Activated T-cell treated with anti-CD3 and anti-CD28 coated beads, Interleukin-2, amount 50 U/mL, for 72 hours (primary cell): Measurements from ENCODE around the gene TMEM203. TPM values are rescaled to one million over a fixed set of nuclear protein-coding genes. Genes with fewer than 3 reads are reported as not detected.
A peak's percentile ranks its signal among the peaks of the same experiment; 100 is the strongest.

Source experiments
- ATAC-seq, 2 donors: fragments of 150-1000 bp; cut with Tn5 transposase; replicated peaks in 1 of 2; 2 replicates each; pipeline ENCODE4 v1.10.0; 2021; ENCODE audit warnings: moderate library complexity in 2 of 2, mild to moderate bottlenecking in 1 of 2
- DNase-seq, 2 donors: peaks; one replicate each; pipeline ENCODE4 v3.0.0; 2021 to 2022; ENCODE audit warnings: mixed read lengths in 1 of 2
- H3K27ac Mint-ChIP-seq: one replicate; pipeline ENCODE4 v1.8.0; 2022; ENCODE audit warnings: mild to moderate bottlenecking, moderate library complexity, mixed read lengths
- H3K27me3 Mint-ChIP-seq: one replicate; pipeline ENCODE4 v1.8.0; 2022; ENCODE audit warnings: low read depth, mixed read lengths
- H3K36me3 Mint-ChIP-seq, 2 donors: one replicate each; pipeline ENCODE4 v1.8.0; 2022; ENCODE audit warnings: mixed read lengths in 2 of 2, mild to moderate bottlenecking in 1 of 2; ENCODE audit not compliant: insufficient read depth in 2 of 2
- H3K4me1 Mint-ChIP-seq: one replicate; pipeline ENCODE4 v1.8.0; 2022; ENCODE audit warnings: low read depth, mixed read lengths
- H3K4me3 Mint-ChIP-seq, 2 donors: one replicate each; pipeline ENCODE4 v1.8.0; 2022; ENCODE audit warnings: mild to moderate bottlenecking in 2 of 2, mixed read lengths in 2 of 2, moderate library complexity in 2 of 2
- H3K9me3 Mint-ChIP-seq, 2 donors: one replicate each; pipeline ENCODE4 v1.8.0; 2022; ENCODE audit warnings: mixed read lengths in 2 of 2
- total RNA-seq, 2 donors: library from RNA; stranded (reverse); gene quantifications; one replicate each; pipeline ENCODE4 v1.2.3, GENCODE V29; 2022

Gene TMEM203
- total RNA-seq, 2 donors from 2014 or later: 27.4 to 33.3 TPM

DNA sequence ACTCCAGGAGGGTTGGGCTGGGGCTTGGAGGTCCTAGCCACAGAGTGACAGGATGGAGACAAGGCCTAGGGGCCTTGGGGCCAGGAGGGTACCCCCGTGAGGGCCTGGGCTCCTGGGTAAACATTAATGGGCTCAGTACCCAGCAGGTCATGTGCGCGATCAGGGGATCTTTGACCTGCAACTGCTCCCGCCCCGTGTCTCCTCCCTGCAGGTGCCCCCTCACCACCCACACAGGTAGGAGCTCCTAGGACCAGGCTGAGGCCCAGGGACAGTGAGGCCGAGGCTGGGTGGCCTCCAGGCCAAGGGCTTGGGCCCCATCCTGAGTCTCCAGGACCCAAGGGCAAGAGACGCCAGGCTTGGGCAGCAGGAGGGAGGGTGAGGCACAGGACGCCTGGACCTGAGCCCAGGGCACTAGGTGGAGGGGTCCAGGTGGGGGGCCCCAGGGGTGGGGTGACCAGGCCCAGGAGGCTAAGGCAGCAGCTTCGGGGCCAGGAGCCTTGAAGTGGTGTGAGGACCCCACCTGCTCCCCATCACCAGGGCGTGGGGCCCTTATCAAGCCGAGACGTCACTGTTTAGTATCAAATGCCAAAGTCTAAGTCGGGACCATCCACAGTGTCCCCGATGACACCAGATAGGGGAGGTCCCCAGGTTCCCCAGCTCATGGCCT lies 25.4 kb upstream of the TMEM203 start, which contains the start of gene SLC34A3:
Gene SLC34A3 (plus strand): TSS at position 197 of the 667 bp plus-strand sequence. CDS start 802 bp downstream, outside the sequence.
- no peak within 1 kb of the TSS for H3K27ac Mint-ChIP-seq
- no peak for ATAC-seq
- no peak within 1 kb of the TSS for H3K4me3 Mint-ChIP-seq
- H3K27me3 Mint-ChIP-seq: peaks cover 6% of the 10 kb centered on the region
- H3K9me3 Mint-ChIP-seq: no peaks in the 10 kb centered on the region
- H3K36me3 Mint-ChIP-seq: no peaks in the 10 kb centered on the region
- peaks cover 6% of the 10 kb centered on the region for H3K4me1 Mint-ChIP-seq
- DNase-seq: no peak

DNA sequence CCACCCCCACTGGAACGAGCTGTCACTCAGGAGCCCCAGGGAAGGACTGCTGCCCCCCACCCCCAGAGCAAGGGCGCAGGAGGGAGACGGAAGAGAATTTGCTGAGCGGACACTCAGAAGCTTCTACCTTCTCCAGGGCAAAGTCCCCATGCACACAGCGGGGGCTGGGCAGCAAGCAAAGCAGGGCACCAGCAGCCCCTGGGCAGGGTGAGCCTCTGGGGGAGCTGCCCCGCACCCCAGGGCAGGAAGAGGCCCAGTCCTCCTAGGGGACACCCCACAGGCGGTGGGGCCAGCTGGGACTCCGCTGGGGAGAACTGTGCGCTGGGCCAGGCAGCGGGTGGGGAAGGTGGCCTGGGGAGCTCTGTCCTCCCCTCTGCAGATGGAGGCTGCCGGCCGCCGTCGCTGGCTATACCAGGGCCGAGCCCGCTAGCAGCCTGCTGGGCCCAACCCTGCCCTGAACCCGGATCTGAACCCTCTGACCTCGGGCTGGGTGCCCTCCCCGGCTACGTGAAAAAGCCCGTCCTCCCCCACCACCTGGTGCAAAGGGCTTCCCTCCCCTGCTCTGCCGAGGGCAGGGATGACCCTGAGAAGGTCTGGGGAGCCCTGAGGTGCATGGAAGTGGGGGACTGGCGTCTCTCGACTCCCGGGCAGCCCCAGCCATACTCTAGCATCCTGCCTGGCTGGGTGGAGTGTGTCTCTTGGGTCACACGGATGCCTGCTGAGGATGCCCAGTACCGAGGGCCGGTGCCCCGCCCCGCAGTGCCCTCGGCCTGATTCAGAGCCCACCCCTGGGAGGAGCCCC lies 24.7 kb upstream of the TMEM203 start:
- Mint-ChIP-seq H3K27ac (no peak overlapping the region), H3K9me3 (no peaks in the 10 kb centered on the region), H3K27me3 (peaks cover 6% of the 10 kb centered on the region), H3K36me3 (no peaks in the 10 kb centered on the region), H3K4me1 (peaks cover 6% of the 10 kb centered on the region), H3K4me3 (no peak overlapping the region)
- DNase-seq (no peak), ATAC-seq (no peak)

DNA sequence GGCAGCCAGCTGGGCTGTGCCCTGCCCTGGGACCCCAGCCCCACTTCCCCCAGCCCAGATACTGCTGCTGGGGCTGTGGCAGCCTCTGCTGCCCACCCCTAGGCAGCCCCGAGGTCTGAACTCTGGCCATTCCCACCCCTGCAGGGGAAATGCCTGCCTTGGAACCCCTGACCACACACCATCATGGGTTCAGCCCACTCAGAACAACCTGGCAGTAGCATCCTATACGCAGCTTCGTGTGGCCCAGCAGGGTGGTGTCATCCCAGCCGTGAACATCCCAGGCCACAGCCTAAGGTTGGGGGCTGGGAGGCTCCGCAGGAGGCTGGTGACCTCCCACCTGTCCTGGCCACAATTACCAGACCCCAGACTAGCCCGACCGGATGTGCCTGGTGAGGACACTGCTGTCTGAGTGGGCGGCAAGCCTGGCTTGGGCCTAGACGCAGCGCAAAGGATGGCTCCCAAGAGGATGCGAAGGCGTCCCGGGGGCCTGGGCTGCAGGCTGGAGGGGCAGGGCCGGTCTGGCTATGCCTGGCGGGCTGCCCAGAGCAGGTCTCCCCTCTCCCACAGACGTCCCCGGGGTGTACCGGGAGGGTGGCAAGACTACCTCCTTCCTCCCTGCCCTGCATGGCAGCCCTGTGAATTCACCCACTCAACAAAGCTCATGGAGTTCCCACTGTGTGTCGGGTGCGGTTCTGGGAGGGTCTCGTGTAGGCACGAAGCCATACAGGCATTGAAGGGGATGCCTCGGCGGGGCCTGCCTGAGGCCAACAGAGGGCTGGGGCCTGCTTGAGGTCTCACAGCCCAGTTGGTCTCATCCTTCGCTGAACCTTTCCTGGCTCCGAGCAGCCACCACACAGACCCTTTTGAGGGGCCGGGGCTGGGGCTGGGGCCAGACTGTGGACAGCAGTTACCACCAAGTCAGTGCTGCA lies 23.8 kb upstream of the TMEM203 start:
- H3K9me3 Mint-ChIP-seq: no peaks in the 10 kb centered on the region
- H3K27ac Mint-ChIP-seq: no peak overlapping the region
- H3K4me3 Mint-ChIP-seq: no peak overlapping the region
- ATAC-seq (no peak), DNase-seq (no peak)
- H3K27me3 Mint-ChIP-seq: peaks cover 6% of the 10 kb centered on the region
- no peaks in the 10 kb centered on the region for H3K36me3 Mint-ChIP-seq
- peaks cover 6% of the 10 kb centered on the region for H3K4me1 Mint-ChIP-seq

DNA sequence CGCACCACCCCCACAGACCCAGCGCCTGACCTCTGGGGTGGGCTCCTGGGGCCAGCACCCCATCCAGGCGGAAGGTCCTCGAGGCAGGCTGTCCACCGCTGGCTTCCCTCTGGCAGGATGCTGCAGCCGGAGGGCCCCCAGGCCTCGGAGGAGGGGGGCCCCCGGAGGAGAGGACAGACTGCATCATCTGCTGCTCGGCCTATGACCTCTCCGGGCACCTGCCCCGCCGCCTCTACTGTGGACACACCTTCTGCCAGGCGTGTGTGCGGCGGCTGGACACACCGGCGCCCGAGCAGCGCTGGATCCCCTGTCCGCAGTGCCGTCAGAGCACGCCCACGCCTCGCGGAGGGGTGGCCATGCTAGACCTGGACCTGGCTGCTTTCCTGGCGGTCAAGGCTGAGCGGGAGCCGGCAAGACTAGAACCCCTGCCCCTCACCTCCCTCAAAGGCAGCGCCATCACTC lies 23.1 kb upstream of the TMEM203 start:
- Mint-ChIP-seq H3K9me3 (no peaks in the 10 kb centered on the region), H3K27me3 (peaks cover 6% of the 10 kb centered on the region), H3K4me3 (no peak overlapping the region), H3K36me3 (no peaks in the 10 kb centered on the region), H3K4me1 (peaks cover 6% of the 10 kb centered on the region), H3K27ac (no peak overlapping the region)
- ATAC-seq: no peak
- no peak for DNase-seq

DNA sequence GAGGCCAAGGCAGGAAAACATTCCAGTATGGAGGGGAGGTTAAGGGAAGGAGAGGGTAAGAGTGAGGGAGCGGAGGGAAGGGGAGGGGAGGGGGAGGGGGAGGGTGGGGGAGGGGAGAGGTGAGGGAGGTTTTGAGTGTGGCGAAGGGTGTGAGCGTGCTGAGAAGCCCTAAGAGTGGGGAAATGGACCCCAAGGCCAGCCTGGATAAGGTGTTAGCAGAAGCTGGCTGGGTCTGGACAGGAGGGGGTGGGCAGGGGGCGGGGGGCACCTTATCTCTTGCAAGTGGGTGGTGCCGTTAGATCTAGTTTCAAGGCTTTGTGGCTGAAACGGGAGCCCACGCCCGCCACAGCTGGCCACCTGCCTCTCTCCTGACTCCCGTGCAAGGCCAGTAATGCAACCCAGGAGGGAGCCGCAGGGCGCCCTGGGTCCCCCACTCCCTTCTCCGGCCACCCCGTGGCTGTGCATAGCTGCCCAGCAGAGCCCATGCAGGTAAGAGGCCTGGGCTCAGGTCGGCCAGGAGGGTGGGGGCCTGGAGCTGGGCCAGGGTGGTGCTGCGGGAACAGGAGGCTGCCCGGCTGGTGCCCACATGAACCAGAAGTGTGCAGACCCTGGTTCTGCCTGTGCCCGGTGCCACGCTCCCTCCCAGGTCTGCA lies 22.5 kb upstream of the TMEM203 start:
- H3K9me3 Mint-ChIP-seq: no peaks in the 10 kb centered on the region
- no peaks in the 10 kb centered on the region for H3K36me3 Mint-ChIP-seq
- ATAC-seq (no peak), DNase-seq (no peak)
- H3K27ac Mint-ChIP-seq: no peak overlapping the region
- H3K4me1 Mint-ChIP-seq: peaks cover 8% of the 10 kb centered on the region
- no peak overlapping the region for H3K4me3 Mint-ChIP-seq
- H3K27me3 Mint-ChIP-seq: peaks cover 6% of the 10 kb centered on the region

DNA sequence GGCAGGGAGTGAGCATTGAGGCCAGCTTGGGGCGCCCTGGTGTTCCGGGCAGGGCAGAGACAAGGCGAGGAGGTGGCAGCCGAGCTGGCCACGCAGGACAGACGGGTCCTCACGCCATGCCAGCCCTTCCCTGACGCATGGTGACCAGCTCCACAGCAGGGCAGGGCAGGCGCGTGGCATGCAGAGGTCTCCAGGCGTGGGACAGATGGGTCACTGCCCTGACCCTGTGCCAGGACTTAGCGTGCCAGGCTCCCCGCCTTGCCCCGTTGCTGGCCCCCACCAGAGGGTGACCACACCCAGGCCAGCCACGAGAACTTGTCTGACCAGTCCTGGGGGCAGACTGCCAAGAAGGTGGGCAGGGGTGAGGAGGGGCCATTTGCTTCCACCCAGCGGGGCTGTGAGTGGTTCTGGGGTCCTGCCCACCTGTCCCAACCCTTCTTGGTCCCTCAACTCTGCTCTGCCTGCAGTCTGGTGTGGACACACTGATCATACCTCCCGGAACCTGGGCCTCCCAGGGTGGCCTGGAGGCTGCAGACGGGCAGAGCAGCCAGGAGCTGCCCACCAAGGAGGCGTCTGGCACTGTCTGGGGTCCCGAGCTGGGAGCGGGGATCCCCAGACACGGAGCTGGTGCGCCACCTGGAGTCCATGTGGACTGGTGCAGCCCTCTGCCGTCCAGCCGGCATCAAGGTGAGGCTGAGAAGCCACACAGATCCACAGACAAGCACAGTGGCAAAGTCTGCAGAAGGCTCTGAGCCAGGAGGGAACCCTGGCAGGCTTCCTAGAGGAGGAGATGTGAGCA lies 21.8 kb upstream of the TMEM203 start, which contains the start of gene RNF224:
Gene RNF224 (plus strand): TSS at position 449 of the 799 bp plus-strand sequence. CDS start 834 bp downstream, outside the sequence.
- no peak within 1 kb of the TSS for H3K27ac Mint-ChIP-seq

DNA sequence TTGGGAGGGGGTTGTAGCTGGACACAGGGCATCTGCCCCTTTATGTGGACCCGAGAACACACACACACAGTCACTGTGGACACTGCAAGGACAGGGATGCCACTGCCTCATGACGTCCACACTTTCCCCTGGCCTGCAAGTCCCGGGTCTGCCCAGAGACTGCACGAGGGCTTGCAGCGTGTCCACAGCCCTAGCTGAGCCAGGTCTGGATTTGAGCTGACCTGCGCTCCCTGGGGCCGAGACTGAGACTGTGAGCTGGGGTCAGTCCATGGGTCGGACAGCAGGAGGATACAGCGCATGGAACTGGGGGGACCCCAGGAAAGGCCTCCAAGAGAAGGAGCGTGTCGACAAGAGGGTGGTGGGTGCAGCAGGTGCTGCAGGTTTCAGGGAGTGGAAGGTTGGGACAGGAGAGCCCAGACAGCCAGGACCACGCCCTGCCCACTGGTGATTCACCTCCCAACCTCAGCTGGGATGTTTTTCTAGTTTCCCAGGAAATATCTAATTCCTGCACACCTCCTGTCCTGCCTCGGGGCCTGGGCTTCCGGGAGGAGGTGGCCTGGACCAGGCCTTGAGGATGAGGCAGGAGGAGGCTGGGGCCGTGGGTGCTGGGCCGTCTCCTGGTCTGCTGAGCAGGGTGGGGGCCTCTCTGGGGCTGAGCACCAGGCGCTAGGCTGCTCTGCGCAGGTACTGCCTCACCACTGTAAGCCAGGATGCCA lies 21.0 kb upstream of the TMEM203 start:
- Mint-ChIP-seq H3K27ac (no peak overlapping the region), H3K27me3 (peaks cover 6% of the 10 kb centered on the region)
- no peak for ATAC-seq

More for the DNA sequence above, 21.8 kb upstream of the TMEM203 start, which contains the start of gene RNF224:
- Mint-ChIP-seq H3K36me3 (no peaks in the 10 kb centered on the region), H3K9me3 (no peaks in the 10 kb centered on the region), H3K4me1 (peaks cover 10% of the 10 kb centered on the region), H3K4me3 (no peak within 1 kb of the TSS), H3K27me3 (peaks cover 6% of the 10 kb centered on the region)
- peak; percentile 48 to 53 for ATAC-seq
- peak; percentile 88 to 89 for DNase-seq

DNA sequence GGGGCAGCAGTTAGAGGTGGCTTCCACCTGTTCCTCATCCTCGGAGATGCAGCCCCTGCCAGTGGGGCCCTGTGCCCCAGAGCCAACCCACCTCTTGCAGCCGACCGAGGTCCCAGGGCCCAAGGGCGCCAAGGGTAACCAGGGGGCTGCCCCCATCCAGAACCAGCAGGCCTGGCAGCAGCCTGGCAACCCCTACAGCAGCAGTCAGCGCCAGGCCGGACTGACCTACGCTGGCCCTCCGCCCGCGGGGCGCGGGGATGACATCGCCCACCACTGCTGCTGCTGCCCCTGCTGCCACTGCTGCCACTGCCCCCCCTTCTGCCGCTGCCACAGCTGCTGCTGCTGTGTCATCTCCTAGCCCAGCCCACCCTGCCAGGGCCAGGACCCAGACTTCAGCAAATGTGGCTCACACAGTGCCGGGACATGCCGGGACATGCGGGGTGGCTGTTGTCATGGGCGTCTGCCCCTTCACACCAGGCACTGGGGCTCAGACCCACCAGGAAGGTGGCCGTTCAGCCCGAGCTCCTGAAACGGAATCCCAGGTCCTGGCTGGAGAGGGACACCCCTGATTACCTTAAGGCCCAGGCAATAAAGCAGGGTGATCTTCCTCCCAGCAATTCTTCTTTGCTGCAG lies 20.4 kb upstream of the TMEM203 start:
- DNase-seq (no peak), ATAC-seq (no peak)
- Mint-ChIP-seq H3K27me3 (peaks cover 6% of the 10 kb centered on the region), H3K9me3 (no peaks in the 10 kb centered on the region), H3K4me3 (no peak overlapping the region), H3K4me1 (peaks cover 10% of the 10 kb centered on the region), H3K36me3 (no peaks in the 10 kb centered on the region), H3K27ac (no peak overlapping the region)

More for the DNA sequence above, 21.0 kb upstream of the TMEM203 start:
- H3K9me3 Mint-ChIP-seq: no peaks in the 10 kb centered on the region
- H3K4me1 Mint-ChIP-seq: peaks cover 10% of the 10 kb centered on the region
- DNase-seq: no peak
- H3K36me3 Mint-ChIP-seq: no peaks in the 10 kb centered on the region
- H3K4me3 Mint-ChIP-seq: no peak overlapping the region

DNA sequence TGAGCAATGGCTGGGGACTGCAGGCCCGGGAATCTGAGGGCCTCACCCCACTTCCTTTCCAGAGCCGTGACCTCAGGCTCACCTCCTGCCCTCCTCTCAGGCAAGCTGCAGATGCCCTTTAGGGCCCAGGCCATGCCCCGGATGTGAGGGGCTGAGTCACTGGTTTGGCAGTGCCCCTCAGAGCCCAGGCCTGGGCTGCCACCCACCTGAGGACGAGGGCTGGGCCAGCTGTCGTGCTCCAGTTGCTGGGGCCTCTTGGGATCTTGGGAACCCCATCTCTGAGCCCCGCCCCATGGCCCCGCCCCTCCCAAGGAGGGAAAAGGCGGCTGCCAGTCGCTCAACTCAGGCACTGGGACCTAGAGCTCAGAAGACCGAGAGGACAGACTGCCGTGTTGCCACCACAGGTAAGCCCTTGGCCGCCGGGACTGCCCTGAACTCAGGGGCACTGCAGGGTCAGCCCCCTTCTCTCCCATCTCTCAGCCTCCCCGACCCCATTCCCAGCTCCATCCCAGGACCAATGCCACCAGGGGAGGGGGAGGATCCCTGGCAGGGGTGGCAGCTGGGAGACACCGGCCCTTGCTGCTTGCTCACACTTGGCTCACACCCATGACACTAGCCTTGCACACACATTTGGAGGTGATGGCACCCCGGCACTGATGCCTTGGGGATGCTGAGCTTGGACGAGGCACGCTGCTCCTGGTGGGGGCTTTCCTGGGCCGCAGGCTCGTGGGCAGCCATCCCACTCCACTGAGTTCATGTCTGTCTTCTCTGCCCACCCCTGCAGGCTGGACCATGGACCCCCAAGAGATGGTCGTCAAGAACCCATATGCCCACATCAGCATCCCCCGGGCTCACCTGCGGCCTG lies 19.6 kb upstream of the TMEM203 start, which contains the start of gene CYSRT1:
Gene CYSRT1 (plus strand): TSS at position 345 of the 865 bp plus-strand sequence. CDS start 448 bp downstream, at position 793.
- H3K36me3 Mint-ChIP-seq: no peaks in the 10 kb centered on the region
- peaks cover 6% of the 10 kb centered on the region for H3K27me3 Mint-ChIP-seq
- no peaks in the 10 kb centered on the region for H3K9me3 Mint-ChIP-seq

More for the DNA sequence above, 19.6 kb upstream of the TMEM203 start, which contains the start of gene CYSRT1:
- peak within 1 kb of the TSS; percentile 88 to 89 for H3K4me3 Mint-ChIP-seq
- no peak within 1 kb of the TSS for H3K27ac Mint-ChIP-seq
- H3K4me1 Mint-ChIP-seq: peaks cover 10% of the 10 kb centered on the region
- ATAC-seq (peak in 1 of 2 donors; percentile 20), DNase-seq (peak; percentile 48 to 50)
